GM12865 (cell line): Measurements from ENCODE around the gene GPR148.

Source experiments
- DNase-seq: peaks from one replicate; pipeline ENCODE4 v3.0.0; 2010; ENCODE audit warnings: low read depth
- H3K4me3 ChIP-seq: 2 replicates; pipeline ENCODE4 v1.5.1; 2011; ENCODE audit warnings: mild to moderate bottlenecking, low read depth, low read length, control low read depth
- TF ChIP-seq, protein P1 (sequence below): IDR thresholded peaks from 2 replicates; pipeline ENCODE4 v1.5.1; 2011; ENCODE audit warnings: low read length, control low read depth, low read depth, inconsistent platforms; ENCODE audit not compliant: insufficient read depth; ENCODE audit errors: missing control alignments

The GPR148 gene

DNA sequence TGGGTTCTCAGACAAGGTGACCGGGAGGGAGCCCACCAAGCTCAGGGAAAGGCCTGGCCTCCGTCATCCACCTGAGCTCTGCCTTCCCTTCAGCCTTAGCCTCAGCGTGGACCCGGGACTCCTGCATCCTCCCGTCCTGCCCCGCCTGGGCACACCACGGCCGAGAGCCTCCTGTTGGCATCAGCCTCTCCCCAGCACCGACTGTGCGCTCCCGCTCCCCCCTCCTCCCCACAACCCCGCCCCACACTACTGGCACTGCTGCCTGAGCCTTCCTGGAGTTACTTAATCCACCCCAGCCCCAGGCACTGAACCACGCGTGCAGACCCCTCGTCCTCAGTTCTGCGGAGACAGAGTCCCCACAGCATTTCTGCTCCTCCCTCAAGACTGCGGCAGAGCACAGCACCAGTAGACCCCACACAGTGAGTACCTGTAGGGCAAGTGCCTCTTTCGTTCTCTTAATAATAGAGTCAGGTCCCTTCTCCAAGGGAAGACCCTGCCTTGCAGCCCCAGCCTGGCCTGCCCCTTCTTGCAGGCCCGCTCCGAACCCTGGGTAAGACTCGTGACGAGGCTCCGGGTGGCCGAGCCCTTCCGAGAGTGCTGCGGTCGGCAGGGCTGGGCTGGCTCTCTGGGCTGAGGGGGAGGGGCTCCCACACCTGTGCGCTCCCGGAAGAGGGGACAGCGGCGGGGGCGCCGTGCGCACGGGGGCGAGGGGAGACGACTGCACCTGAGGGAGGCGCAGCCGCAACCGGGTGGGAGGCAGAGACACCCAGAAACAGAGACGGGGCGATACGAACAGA, 26.6 kb downstream of the GPR148 start, which contains the start of gene AMER3:
TSS of gene AMER3 (plus strand) at position 285 of the 797 bp plus-strand sequence. CDS start 6,533 bp downstream, outside the sequence.
- H3K4me3 ChIP-seq: no peak within 1 kb of the TSS
- TF ChIP-seq, protein P1, sequence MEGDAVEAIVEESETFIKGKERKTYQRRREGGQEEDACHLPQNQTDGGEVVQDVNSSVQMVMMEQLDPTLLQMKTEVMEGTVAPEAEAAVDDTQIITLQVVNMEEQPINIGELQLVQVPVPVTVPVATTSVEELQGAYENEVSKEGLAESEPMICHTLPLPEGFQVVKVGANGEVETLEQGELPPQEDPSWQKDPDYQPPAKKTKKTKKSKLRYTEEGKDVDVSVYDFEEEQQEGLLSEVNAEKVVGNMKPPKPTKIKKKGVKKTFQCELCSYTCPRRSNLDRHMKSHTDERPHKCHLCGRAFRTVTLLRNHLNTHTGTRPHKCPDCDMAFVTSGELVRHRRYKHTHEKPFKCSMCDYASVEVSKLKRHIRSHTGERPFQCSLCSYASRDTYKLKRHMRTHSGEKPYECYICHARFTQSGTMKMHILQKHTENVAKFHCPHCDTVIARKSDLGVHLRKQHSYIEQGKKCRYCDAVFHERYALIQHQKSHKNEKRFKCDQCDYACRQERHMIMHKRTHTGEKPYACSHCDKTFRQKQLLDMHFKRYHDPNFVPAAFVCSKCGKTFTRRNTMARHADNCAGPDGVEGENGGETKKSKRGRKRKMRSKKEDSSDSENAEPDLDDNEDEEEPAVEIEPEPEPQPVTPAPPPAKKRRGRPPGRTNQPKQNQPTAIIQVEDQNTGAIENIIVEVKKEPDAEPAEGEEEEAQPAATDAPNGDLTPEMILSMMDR: no peak
- no peak for DNase-seq

DNA sequence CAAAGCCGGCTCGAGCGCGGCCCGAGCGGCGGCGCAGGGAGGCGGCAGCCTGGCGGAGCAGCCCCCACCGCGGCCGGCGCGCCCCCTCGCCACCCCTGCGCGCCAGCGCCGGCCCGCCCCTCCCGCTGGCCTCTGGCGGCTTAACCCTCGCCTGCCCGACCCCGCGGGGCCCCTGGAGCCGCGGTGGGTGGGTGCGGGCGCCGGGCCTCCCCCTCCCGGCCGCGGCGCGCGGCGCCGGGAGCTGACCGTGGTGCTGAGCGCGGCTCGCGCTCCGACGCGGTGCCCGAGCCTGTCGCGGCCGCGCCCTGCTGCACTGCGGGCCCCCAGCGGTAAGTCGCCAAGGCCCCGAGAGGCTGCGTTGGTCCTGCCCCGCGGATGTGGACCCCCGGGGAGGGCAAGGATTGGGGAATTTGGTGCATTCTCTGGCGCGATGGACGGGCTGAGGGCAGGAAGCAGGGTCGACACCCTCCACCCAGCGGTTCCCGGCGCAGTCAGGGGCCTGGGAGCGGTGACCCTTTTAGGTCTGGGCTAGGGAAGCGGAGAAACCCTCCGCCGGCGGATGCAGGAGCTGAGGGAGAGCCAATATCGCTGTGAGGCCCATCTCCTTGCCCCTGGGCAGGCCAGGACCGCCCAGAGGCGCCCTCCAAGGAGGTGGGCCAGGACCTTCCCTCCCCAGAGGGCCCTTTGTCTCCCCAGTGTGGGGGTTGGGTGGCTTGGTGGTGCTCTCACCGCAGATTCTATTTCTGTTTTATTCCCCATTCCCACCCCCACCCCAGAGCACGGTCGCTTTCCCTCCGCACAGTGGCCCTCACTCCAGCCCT, 27.4 kb downstream of the GPR148 start:
- TF ChIP-seq, protein P1: no peak
- DNase-seq: no peak
- H3K4me3 ChIP-seq: no peak overlapping the region

DNA sequence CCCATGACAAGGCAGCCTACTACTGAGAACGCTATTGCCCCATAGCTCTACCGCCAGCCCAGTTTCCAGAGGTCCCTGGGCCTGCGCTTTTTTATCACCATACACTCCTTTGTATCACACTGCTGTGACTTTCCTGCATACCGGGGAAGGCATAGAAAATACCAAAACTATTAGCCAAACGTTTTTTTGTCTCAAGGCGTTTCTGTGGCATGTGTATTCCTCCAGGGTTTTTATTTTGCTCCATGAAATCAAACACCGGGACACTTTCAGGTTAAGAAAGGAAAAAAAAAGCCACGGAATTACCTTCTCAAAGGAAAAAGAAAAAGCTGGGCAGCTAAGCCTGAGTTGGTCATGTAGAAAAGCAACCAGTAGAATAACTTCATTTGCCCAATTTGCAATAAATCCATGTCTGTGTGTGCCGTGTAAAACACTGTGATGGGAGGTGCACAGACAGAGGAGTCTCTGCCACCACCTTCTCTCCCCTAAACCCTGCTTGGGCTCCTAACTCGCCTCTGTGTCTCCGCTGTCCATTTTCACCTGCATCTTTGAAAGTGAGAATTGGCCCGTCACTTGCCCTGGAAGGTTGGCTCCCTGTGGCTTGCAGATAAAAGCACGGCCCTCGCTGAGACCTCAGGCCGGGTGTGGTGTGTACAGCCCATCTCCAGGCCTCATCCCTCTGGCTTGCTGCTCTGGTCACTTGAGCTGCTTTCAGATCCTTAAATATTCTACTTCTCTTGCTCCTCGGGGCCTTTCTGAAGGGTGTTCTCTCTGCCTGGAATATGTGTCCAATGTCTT, 28.2 kb downstream of the GPR148 start:
- H3K4me3 ChIP-seq: no peak overlapping the region
- no peak for DNase-seq

DNA sequence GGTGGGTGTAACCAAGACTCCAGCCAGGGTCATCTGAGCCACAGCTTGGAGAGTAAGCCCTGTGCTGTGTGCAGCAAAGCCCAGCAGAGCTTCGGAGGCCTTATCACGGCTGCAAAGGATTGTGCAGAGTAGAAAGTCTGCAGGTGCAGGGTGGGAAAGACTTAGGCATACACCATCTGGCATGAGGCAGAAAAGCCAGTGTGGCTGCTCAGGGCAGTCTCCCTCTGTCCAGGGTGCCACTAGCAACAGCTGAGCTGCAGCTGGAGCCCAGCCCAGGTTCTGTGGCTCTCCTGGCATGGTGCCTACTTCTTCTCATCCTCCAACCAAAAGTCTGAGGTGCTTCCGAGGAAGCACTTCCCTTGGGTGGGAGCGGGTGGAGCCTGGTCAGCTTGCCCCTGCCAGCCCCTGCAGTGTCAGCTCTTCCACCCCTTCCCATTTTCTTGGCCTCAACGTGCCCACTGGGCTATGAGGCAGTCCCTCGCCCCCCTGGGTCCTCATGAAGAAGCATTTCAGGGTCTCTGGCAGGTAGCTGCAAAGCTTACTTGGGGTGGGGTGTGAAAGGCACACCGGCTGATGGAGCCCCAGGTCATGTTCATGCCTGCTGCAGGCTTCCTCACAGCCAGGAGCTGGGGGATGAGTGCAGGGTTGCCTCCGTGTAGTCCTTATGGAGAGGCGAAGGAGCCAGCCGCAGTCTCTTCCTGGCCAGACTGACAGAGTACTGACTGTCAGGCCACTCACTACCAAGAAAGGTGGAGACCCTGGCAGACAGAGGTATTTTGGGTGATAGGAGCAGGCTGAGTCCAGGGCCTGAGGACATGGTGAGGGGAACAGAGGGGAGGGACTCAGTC, 31.3 kb downstream of the GPR148 start:
- H3K4me3 ChIP-seq: no peak overlapping the region
- TF ChIP-seq, protein P1: no peak
- DNase-seq: no peak

More for the DNA sequence above, 28.2 kb downstream of the GPR148 start:
- TF ChIP-seq, protein P1: no peak

DNA sequence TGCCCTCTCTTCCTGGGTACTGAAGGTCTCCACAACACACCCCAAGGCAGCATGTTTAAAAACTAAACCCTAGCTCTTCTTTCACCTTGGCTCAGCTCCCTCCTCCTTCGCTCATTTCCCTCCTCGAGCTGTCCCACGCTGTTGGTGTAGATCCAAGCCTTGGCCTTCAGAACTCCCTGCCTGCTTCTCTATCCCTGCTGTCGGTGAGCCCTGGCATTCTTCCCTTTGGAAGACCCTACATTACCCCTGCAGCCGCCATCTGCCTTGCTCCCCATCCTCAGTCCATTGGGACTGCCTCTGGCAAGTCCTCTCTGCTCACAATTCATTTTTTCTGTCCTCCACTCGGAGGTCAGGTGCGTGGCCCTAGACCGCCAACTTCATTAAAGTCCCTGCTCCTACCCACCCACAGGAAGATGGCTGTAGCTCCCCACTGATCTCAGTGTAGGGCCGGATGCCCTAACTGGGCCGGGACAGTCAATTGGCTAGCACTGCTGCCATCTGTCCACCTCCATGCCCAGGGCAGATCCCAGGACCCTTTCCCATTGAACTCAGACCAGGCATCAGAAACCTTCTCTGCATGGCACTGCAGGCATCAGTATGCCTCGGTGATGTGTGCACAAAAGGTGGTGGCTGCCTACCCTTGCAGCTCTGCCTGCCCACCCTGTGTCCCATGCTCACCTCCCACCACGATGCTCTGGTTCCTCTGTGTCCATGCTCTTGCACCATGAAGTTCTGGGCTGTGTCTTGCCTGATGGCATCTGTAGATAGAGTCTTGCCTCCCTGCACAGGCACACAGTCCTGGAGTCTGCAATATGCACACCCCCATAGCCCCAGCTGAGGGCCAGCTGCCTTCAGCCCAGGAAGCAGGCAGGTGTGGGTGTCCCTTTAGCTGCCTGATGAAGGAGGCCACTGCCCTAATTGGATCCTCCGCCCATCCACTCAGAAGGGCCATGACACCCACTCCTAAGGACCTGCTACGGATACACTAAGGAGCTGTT, 32.2 kb downstream of the GPR148 start:
- no peak overlapping the region for H3K4me3 ChIP-seq
- TF ChIP-seq, protein P1: no peak
- DNase-seq: no peak
